D341Med (cell line): ENCODE measurements around the gene EID2.
A peak's percentile ranks its signal among the peaks of the same experiment; 100 is the strongest.

ENCODE experiments used
- DNase-seq: peaks from one replicate; pipeline ENCODE4 v3.0.0; 2012; ENCODE audit warnings: low spot score

The EID2 gene, protein sequence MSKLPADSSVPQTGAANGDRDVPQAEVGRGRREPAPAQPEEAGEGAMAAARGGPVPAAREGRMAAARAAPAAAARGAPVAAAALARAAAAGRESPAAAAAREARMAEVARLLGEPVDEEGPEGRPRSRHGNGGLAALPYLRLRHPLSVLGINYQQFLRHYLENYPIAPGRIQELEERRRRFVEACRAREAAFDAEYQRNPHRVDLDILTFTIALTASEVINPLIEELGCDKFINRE

DNA sequence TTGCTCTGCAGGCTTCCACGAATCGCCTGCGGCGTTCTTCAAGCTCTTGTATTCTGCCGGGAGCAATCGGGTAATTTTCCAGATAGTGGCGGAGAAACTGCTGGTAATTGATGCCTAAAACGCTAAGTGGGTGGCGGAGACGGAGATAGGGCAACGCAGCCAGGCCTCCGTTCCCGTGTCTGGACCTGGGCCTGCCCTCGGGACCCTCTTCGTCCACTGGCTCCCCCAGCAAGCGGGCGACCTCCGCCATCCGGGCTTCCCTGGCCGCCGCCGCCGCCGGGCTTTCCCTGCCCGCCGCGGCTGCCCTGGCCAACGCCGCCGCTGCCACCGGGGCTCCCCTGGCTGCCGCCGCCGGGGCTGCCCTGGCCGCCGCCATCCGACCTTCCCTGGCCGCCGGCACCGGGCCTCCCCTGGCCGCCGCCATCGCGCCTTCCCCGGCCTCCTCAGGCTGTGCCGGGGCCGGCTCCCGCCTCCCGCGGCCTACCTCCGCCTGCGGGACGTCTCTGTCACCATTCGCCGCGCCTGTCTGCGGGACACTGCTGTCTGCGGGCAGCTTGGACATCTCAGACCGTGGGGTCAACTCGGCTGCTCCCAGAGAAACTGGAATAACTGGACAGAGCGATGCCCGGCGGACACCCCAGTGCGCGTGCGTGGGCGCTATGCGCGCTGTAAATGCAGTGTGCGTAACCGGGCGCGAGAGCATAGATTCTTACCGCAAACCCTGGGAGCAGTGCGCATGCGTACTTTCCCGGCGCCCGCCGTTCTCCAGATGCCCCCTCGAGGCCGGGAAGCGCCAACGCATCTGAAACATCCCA is at the start of gene EID2:
EID2 (minus strand) TSS at position 644 of the 815 bp plus-strand sequence; CDS start at position 562, 82 bp downstream.
- peak; percentile 97 for DNase-seq

DNA sequence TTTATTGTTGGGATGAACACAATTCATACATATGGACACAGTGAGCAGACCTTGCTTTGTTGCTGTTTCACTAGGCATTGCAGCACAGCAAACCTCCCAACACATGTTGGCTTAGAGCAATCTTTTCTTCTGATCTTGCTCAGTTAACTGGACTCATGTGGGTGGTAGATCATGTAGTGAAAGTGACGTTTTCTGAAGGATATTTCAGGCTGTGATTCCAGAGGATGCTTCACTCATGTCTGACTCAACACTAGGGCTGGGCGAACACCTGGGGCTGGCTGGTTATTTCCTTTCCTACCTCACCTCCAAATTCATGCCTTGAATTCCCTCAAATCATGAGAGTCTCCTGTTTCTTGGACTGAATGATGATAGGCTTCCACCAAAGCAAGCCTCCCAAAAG is 48.1 kb upstream of the EID2 start:
- DNase-seq: no peak

DNA sequence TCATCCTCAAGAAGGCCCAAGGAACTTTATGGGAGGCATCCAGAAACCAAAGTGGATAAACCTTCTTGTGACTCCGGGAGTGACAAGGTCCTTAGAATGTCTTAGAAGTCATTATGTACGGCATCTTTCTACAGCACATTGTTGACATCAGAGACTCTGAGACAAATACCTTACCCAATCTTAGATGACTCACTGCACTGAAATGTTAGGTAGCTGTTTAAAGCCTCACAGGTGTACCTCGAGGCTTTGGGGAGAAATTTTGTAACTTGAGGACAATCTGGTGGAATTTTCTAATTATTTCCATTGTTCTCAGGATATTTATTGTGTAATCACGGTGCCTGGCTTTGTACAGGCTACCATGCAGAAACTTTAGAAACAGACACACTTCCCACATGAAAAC is 47.5 kb upstream of the EID2 start:
- no peak for DNase-seq

DNA sequence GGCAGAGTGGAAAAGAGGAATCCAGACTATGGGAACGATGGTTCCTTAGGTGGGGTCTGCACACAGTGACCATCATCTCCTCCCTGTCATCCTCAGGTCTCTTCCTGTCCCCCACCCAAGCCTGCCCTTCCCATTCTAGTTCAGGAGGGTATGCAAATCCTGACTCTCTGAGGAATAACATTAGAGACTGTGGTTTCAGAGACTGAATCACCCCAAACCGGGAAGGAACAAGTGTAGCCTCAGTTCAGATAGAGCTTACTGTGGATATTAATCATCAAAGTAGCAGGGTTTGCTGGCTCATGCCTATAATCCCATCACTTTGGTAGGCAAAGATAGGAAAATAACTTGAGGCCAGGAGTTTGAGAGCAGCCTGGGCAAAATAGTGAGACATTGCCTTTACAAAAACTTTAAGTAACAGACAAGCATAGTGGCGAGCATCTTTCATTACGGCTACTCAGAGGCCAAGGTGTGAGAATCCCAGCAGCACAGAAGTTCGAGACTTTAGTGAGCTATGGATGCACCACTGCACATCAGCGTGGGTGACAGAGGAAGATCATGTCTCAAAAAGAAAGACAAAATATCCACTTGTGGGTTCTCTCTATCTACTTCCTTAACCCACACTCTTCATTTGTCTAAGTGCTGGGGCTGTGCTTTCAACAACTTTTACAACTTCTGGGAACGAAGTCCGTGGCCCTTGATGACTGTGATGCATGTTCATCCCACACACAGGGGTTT is 43.1 kb upstream of the EID2 start:
- DNase-seq: no peak

DNA sequence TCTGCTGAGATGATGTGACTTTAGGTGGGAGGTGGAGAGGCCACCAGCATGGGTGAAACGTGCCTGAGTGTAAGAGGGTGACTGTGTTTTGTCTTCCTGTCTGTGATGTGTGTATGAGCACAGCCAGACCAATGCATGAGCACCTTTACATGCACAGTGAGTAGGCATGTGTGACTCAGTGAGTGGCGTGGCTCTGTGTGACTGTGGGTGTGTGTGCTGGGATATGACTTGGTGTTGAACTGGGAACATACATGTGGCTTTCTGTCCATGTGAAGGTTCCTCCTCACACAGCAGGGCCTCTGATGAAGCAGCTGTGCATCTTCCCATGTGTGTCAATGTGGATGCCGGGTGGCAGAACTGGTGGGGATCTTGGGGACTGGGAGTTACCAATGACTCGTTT is 42.5 kb upstream of the EID2 start:
- no peak for DNase-seq

DNA sequence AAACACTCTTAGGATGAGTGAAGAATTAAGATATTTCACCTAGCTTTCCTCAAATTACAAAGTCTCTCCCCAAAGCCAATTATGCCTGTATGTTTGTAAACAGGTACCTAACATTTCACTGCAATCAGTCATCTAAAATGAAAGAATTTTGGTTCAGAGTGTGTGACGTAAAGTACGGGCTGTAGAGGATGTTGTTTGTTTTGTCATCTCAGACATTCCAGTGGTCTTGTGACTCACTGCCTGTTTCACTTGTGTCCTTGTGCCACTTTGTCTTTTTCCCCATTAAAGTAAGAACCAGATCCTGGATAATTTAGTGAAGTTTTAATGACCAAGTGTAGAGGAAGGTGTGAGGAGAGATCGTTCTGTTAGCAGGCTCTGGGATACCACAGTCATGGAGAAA is 28.6 kb upstream of the EID2 start:
- DNase-seq: no peak

DNA sequence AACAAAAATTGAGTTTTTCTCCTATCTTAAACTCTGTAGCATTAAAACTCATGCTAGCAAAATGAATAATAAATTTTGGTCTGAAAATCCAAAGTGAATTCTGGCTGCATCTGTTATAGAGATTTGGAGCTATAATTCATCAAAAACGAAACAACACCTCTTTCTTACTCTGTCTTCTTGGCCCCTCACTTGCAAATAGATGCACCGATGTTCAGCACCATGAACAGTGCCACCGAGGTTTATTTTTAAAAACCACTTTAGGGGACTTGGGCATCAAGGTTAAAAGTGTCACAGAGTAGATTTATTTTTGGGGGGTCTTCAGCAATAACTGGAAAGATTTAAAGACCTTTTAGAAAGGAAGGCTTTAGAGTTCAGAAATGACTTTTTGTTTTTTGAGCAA is 26.1 kb upstream of the EID2 start:
- no peak for DNase-seq

DNA sequence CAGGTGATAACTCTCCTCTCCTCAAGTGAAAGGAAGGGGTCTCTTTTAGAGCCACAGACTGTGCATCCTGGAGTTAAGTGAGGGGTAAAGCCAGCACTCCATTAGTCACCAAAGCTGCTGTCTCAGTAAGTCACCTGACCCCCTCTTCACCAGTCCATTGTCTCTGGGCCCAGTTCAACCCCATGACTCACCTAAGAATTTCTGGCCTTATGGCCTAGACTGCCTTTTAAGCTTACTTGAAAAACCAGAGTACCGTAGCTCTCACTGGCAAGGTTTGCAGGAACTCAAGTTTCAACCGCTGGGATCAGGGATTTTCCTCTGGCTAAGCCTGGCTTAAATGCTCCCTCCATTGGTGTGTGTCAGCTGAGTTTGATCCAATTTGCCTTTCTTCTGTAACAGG is 23.4 kb upstream of the EID2 start:
- no peak for DNase-seq

DNA sequence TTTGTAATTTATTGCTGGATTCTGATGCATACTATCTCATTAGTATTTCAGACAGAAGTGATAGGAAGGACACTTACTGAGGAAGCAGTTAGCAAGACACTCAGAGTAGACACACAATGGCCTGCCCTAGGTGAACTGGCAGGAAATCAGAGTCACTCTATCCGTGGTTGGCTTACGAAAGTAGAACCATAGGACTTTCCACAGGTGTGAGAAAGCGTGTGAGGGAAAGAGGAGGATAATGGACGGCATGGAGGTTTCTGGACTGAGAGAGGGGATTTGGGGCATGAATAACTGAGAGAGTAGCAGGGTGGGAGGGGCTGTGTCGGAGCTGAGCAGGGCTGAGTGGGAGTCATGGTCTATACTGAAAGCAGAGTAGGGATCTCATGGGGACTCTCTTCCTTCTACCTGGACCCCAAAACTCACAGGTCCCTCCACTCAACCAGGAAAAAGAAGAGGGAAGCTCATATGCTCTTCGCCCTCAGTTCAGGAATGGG is 18.7 kb upstream of the EID2 start:
- DNase-seq: no peak

DNA sequence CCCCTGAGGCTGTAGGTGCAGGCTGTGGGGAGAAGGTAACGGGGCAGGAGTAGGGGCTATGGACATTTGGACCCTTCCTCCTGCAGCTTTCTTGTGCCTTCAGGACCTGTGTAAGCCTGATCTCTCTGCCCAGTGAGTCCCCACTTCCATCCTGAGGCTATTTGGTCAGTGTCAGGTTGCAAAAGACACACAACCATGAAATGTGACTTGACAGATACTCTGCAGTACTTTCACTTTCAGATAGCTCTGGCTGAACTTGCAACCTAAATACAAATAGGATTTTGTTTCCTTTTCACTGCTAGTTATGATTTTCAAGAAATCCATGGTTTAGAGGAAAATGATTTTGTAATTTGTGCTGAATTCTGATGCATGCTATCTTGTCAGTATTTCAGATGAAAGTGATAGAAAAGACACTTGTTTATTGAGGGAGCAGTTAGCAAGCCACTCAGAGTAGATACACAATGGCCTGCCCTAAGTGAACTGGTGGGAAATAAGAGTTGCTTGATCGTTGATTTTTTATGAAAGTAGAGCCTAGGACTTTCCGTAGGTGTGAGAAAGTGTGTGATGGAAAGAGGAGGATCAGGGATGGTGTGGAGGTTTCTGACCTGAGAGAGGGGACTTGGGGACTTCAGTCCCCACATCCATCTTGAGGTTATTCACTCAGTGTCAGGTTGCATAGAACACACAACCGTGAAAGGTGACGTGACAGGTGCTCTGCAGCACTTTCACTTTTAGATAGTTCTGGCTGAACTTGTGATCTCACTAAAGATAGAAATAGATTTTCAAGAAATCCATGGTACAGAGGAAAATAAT is 18.1 kb upstream of the EID2 start:
- no peak for DNase-seq

DNA sequence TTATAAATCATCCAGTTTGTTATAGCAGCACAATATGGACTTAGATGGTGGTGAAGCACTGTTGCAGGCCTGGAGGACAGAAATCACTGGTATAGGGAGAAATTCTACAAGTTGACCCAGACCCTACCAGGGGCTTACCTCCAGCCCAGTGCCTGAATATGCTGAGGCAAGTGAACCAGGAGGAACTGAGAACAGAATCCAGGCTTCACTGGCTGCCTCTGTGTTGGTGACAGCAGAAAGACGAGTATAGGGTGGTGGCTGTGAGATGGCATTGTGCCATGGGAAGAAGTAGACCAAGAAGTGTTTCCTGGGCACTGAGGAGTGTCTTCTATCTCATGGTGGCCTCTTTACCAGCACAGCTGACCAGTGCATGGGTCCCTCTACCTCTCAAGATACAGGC is 15.9 kb upstream of the EID2 start:
- DNase-seq: no peak

DNA sequence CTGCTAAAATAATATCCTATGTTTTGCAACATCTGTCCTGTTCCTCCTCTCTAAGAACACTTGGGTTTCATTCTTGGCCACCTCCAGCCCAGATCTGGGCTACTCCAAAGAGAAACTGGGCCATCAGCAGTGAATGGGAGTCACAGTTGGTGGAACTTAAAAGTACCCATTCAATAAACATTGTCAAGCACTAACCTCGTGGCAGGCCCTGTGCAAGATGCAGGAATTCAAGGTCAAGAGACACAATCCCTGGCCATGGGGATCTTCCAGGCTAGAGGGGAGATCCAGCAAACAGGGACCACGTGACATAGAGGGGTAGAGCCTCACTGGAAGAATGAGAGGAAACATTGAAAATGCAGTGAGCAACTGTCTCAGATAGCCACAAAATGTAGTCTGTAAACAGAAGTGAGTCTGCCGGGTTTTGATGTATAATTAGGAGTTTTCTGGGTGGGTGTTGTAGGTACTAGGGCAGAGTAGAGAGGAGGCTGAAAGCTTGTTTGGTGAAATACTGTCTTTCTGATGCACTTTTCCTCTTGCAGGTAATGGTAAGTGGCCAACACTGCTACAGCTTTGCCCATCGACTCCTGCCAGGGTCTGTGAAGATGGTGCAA is 14.8 kb upstream of the EID2 start:
- no peak for DNase-seq

DNA sequence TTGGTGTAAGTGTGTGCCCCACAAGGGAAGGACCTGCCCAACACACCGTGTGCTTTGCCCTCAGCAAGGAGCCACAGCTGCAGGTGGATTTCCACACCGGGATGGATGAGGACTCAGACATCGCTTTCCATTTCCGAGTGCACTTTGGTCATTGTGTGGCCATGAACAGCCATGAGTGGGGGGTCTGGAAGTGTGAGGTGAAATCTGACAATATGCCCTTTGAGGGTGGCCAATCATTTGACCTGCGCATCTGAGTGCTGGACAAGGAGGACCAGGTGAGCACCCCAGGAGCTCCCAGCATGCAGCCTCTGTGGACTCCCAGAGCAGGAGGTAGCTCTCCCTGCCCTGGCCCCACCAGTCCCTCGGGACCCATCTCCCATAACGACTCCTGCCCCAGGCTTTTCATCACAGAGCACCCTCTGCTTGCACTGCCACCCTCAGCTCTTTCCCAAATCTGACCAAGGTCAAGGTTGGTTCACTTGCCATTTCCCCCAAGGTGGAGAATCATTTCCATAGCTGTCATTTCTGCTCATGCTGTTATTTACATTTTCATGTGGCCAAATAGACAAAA is 13.2 kb upstream of the EID2 start:
- DNase-seq: no peak

DNA sequence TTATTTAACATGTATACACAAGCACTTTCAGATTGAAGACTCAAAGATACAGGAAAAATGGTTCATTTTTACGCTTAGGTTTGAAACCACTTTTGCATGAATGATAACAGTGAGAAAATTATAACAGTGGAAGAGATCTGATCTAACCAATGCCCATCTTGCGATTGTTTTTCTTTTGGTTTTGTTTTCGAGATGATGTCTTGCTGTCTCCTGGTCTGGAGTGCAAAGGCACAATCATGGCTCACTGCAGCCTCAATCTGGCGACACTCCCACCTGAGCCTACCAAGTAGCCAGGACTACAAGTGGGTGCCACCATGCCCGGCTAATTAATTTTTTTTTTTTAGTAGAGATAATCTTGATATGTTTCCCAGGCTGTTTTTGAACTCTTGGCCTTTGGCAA is 10.2 kb upstream of the EID2 start:
- DNase-seq: no peak

DNA sequence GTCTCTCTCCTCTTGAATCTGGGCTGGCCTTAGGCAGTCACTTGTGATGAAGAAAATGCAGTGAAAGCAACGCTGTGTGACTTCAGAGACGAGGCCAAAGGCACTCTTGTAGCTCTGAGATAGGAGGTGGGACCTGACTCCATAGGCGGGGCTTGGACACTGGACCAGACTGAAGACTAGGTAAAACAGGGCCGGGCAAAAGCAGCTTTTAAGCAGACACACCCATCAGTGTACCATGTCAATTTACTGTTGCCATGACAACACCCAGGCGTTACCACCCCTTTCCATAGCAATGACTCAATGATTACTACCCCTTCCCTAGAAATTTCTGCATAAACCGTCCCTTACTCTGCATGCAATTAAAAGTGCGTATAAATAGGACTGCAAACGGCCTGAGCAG is 6.6 kb upstream of the EID2 start:
- no peak for DNase-seq

DNA sequence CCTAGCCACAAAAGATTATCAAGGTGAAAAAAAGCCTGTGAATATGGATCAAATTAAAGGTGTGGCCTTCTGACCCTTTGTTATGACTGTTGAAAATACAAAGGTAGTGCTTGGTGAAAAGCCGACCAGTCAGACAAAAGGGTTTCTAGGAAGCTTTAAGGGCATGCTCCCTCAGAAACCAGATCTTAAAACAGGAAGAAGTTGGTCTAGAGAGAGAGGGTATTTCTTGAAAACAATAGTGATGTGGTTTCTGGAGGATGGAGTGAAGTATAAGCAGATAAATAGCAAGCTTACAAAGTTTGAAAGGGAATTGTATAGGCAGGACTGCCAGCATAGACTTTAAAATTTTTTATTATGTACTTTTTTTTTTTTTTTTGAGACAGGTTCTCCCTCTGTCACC is 5.0 kb upstream of the EID2 start:
- no peak for DNase-seq

DNA sequence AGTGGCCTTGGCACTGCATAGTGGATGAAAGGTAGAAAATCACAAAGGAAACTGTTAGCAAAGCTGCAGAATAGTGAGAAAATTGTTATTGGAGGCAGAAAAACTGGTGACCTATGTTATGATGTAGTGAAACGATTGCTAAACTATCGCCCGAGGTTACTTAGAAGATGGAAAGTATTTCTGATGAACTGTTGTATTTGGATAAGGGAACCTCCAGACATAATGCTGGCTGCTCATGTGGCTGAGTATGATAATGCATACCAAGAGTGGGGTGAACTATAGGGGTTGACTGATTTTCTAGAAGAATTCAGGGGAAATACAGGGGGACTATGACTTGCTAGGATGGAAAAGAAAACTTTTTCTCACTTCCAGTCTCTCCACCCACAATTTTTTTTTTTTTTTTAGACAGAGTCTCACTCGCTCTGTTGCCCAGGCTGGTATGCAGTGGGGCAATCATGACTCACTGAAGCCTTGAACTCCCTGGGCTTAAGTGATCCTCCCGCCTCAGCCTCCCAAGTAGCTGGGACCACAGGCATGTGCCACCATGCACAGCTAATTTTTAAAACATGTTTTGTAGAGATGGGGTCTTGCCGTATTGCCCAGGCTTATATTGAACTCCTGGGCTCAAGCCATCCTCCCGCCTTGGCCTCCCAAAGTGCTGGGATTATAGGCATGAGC is 4.4 kb upstream of the EID2 start:
- no peak for DNase-seq

DNA sequence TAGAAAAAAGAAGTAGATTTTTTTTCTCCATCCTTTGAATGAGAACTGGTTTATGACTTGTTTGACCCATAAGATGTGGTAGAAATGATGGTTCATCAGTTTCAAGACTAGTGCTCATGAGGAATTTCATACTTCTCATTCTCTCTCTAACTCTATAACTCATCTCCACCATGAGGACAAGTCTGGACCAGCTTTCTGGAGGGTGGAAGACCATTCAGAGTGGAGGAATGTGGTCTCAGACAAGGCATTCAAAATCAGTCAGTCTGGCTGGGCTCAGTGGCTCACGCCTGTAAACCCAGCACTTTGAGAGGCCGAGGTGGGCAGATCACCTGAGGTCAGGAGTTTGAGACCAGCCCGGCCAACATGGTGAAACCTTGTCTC is 3.5 kb upstream of the EID2 start:
- DNase-seq: no peak

DNA sequence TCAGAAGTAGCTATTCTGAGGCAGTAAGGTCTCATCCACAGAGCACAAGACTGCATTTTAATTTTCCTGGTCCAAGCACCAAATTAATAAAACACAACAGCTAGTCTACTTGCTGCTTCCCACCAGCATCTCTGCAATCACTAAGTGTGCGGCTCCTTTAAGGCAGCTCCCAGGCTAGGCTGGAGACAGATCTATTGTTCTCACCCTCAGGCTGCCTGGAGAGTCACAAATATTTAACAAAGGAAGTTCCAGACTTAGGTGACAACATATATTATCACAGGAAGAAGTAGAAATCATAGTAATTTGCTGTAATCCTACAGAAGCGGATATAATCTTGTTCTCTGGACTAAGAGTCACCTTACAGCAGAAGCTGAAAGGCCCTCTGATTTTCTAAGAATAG is 2.2 kb upstream of the EID2 start:
- no peak for DNase-seq

DNA sequence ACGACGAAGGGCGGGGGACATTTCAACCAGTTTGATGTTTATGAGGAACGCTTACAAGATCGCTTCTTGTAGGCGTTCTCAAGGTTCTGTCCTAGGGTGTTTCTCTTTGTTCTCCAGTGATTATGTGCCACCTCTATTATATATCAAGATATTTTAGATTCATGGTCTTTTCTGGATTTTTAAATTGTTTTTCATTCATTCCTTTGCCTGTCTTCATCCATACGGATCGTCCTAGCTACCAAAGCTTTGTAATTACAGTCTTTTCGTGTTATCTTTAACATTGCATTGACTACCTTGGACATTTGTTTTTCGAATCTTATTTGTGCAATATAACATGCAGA is 342 bp upstream of the EID2 start:
- no peak for DNase-seq

DNA sequence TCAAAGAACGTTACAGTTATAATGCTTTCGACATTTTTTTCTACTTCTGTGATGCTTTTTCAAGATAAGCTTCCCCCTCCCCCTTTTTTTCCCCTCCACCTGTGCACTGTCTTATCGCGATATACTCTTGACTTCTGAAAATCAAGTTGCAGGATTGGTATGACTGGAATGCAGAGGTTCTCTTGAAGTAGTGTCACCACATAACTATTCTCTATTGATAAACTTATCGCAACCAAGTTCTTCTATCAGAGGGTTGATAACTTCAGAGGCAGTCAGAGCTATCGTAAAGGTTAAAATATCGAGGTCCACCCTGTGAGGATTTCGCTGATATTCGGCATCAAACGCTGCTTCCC is 820 bp downstream of the EID2 start:
- DNase-seq: no peak
